GM19455 (cell line): ENCODE results near the gene RUBCN.
"Not testable (repeated sequence)": the region's sequence is repeated elsewhere in the genome, so short reads cannot be mapped to it uniquely, and the experiment has no call there.

Experiments
- ATAC-seq: cut with Tn5 transposase; IDR thresholded peaks from one replicate; pipeline ENCODE4 v1.9.1; 2021; ENCODE audit not compliant: unreplicated experiment

RUBCN gene

DNA sequence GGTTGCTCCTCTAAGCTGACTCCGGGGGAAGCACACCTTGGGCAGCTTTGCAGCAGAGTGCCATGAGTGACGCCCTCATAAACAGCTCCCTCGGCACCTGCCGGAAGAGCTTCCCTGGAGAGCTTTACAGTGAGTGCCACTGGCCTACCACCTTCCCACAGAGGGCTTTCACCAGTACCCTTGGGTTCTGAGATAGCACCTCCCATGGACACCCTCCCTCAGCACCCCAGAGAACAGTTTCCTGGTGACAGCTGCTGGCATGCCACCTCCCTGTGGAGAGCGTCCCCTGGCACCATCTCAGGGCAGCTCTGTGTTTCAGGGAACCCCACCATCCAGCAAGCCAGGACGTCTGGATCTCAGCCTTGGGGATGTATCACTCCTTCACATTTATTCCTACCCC, 49.1 kb downstream of the RUBCN start:
- no peak for ATAC-seq

DNA sequence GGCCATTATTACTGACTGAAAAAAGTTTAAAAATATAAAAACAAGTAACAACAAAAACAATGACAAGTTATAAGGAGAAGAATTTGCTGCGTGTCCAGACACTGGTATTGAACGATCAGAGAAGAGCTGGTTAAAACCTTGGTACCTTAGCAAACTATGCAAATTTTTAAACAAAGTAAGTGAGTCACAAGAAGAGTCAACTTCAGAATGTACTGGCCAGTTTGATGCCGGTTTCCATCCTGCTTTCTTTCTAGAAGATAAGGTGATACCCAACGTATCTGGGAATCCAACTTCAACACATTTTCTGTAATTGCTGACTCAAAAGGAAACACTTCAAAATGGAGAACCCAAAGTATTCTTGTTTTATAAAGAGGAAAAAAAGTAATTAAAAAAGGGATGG, 49.8 kb downstream of the RUBCN start:
- no peak for ATAC-seq

DNA sequence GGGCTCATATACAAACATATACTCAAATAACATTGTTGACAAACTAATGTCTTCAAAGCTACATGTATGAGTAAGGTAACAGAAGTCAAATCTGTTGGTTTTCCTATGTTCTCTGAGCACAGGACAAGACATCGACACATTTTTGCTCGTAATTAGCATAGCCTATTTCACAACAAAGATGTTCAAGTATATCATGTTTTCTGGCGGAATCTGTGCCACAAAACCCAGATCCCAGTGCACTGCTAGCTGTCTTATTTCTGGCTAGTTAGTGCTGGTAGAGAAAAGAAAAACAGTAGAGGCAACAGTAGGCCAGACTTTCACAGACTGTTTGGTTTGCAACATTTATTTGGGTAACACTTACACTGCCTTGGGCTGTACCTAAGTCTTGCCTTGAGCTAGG, 51.2 kb downstream of the RUBCN start:
- ATAC-seq: no peak

GRCh38 chr3:197683191-197683590, 53.5 kb downstream of the RUBCN start:
- no peak for ATAC-seq

GRCh38 chr3:197682713-197683112, 54.0 kb downstream of the RUBCN start:
- no peak for ATAC-seq

DNA sequence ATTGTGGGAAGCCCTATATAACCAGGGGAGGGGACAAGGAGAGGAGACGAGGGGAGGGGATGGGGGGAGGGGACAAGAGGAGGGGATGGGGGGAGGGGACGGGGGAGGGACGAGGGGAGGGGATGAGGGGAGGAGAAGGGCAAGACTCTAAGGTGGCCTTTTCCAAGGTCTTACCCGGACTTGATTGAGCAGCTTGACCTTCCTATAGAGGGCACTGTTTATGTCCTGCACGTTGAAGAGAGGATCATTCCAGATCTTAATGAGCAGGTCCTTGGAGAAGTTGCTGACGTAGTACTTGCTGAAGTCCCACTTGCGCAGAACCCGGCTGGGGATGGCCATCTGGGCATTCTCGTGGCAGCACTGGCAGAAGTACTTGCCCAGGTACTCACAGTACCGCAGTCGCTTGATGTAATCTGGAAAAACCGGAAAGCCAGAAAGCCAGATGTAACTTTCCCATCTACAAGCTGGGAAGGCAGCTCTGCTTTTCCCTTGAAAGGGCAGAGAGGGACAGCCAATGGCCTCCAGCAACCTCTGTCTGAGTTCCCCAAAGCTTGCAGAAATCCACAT, 55.7 kb downstream of the RUBCN start:
- ATAC-seq: no peak

DNA sequence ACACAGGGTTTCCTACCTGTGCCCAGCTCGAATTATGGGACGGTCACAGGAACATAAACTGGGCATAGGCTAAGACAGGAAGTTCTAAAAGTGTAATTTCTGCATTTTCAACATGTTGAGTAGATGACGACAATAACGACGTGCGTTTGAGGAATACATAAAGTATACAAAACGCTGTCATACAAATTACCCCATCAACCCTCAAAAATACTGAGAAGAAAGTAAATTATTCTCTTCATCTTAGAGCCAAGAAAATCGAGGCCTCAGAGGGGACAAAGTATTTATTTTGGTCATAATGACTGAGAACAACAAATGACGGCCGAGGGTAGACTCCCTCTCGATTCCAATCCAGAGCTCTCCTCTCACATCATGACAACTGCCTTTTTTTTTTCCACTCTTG, 60.8 kb downstream of the RUBCN start:
- no peak for ATAC-seq

GRCh38 chr3:197675563-197675860, 61.2 kb downstream of the RUBCN start:
- ATAC-seq: no peak

GRCh38 chr3:197674741-197675562, 61.8 kb downstream of the RUBCN start:
- ATAC-seq: no peak

- no peak for ATAC-seq
These were observed 63.5 kb downstream of the RUBCN start for GRCh38 chr3:197673170-197673569.

DNA sequence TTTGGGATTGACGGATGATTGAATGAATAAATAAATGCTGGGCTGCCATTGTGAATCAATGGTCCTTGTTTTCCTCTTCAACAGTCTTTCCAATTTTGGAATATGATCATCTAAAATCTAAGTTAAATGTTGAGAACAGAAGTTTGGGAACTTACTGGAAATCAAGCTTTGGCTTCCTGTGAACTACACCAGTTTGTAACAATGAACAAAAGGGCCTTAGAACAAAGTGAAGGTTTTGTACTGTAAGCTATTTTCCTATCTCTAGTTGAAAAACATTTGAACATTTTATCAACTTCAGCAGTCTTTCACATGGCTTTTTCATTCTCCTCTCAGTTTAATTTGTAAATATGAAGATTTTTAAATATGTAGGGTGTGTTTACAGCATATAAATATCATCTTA, 66.3 kb downstream of the RUBCN start:
- no peak for ATAC-seq

DNA sequence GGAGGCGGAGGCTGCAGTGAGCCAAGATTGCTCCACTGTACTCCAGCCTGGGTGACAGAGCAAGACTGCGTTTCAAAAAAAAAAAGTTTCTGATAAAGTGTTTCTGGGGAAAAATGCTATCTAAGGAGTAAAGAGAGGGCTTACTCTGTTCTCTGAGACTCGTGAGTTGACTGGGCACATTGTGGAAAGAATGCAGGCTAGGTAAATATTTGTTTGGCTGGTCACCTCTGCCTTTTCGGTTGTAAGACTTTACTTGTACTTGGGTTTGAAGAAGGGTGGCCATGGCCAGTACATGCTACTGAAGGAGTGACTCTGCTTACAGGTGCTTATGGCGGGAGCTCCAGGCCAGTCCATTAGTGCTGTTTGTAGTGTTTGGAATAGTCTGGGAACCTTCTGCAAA, 68.7 kb downstream of the RUBCN start:
- no peak for ATAC-seq

DNA sequence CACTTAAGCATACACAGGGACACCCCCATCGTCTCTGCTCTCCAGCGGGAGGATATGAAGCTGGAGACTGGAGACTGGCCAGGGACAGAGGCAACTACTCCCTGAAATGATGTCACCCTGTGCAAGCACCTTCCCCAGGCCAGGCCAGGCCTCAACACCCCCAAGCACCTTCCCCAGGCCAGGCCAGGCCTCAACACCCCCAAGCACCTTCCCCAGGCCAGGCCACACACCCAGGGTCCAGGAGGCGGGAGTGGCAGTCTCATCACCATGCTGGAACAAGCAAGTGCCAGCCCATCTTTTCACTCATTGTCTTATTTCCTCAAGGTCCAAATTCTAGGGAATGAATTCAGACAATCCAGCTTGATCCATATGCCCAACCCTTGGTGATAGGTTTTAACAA, 69.4 kb downstream of the RUBCN start:
- ATAC-seq: not testable (repeated sequence)

GRCh38 chr3:197666221-197666842, 70.4 kb downstream of the RUBCN start:
- not testable (repeated sequence) for ATAC-seq

DNA sequence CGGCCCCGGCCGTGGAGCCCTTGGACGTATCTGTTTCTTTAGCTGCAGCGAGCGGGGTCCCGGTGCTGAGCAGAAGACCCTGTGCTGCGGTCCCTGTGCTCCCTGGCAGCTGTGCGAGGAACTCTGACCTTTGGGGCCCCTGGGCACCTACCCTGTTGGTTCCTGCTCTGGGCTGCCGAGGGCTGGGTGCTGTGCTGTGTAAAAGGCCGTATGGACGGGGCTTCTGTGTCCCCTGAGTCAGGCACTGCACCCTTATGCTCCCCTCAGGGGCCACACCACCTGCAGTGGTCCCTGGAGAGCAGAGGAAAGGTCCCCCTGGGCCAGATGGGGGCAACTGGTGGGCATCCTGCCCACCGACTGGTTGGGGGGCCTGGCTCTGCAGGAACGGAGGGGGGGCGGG, 71.2 kb downstream of the RUBCN start:
- ATAC-seq: peak; percentile 3

DNA sequence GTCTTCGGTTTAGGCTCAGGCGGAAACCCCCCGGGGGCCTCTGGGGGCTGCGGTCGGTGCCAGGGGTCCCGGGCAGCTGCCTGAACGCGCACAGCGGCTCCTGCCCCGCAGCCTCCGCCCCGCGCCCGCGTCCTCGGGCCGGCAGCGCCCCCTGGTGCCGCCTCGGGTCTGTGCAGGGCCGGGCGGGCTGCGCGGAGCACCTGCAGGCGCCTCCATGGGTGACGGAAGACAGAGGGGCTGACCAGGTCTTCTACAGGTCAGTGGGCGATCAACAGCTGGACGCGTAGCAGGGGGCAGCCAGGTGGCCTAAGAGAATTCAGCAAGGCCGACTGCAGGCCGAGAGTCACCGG, 71.6 kb downstream of the RUBCN start:
- ATAC-seq: peak; percentile 93

DNA sequence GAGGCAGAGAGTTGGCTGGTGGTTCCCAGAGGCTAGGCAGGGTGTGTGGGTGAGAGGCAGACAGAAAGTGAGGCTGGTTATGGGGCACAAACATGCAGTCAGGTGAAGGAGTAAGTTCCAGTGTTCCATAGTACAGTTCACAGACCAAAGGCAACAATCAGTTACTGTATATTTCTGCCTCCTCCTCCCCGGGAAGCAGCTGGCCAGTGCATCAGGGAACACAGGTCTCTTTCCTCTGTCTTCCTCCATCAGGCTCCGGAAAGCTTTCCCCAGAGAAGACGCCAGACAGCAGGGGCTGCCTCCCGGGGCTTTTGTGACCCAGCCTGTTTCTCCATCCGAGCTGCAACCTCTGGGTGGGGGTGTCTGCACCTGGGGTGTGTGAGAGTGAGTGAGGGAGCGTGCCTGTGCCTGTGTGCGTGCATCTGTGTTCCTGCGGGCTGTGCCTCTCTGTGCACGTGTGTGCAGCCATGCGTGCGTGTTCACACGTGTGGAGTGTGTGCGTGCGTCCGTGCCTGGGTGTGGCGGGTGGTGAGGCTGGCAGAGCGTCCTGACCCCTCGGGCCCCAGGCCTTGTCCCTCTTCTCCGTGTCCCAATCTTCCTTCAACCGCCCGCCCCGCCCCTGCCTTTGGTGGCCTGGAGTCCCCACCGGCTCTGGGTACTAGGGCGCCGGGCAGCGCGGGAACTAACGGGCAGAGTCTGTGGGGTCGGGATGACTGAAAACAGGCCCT, 72.1 kb downstream of the RUBCN start:
- ATAC-seq: peak; percentile 62

- not testable (repeated sequence) for ATAC-seq
These were observed 73.2 kb downstream of the RUBCN start for GRCh38 chr3:197663367-197664140.

DNA sequence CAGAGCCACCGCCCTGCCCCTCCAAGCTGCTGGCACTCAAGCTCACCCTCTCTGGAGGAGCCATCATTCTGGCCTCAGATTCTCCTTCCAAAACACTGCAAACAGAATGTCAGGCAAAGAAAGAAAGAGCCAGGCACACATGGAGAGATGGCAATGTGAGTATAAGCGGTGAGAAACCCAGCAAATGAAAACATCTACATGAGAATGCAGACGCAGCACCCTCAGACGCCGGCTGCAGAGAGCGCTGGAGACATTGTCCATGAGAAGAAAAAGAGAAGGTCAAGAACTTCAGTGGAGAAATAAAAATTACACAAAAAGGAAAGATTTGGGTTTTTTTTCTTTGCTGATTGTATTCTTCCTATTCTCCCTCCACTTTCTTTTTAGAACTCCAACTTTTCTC, 74.4 kb downstream of the RUBCN start:
- ATAC-seq: not testable (repeated sequence)

- not testable (repeated sequence) for ATAC-seq
These were observed 74.8 kb downstream of the RUBCN start for GRCh38 chr3:197661874-197662273.

- not testable (repeated sequence) for ATAC-seq
These were observed 75.4 kb downstream of the RUBCN start for GRCh38 chr3:197661234-197661834.
